Endothelial cell of umbilical vein (primary cell): ENCODE data around the gene DHRS1. TPM values are rescaled to one million over a fixed set of nuclear protein-coding genes. Genes with fewer than 3 reads are reported as not detected.

ENCODE experiments used
- BruUV-seq: library from RNA; stranded (reverse); fragments of 400-500 nt; replicated peaks from 2 replicates; lab custom pipeline; 2021; lab: Mats Ljungman, UMichigan
- CTCF ChIA-PET: fragments of 300-600, 350-600 bp; sonication (Branson Sonifier 250); formaldehyde crosslinking; loops from one replicate; lab custom pipeline; 2021; ENCODE audit warnings: antibody characterized with exemption, inconsistent platforms; lab: Charles Lee
- POLR2A ChIA-PET: fragments of 300-600, 350-600 bp; sonication (Branson Sonifier 250); formaldehyde crosslinking; loops from one replicate; lab custom pipeline; 2021; ENCODE audit warnings: antibody characterized with exemption, inconsistent platforms; lab: Charles Lee
- DNase-seq: peaks from one replicate; pipeline ENCODE4 v3.0.0-alpha.2; 2011; ENCODE audit warnings: low read depth, low spot score
- FAIRE-seq: peaks from 2 replicates; lab custom pipeline; 2011; peaks lifted over from hg19 to GRCh38; lab: Jason Lieb, UNC
- H2AFZ ChIP-seq: 2 replicates; pipeline ENCODE4 v1.6.0; 2012; ENCODE audit warnings: low read depth, low read length, control low read depth, inconsistent platforms
- H3K27ac ChIP-seq: 2 replicates; pipeline ENCODE4 v1.5.1; 2011; ENCODE audit warnings: low read depth, mild to moderate bottlenecking, control low read depth, low read length, moderate library complexity; ENCODE audit not compliant: insufficient read depth
- H3K27me3 ChIP-seq, 2 experiments: 2 replicates each; pipeline versions ENCODE4 v1.6.0 to v1.6.1; 2011; ENCODE audit warnings: low read length in 2 of 2, mixed read lengths in 1 of 2; ENCODE audit not compliant: control insufficient read depth in 2 of 2, insufficient read depth in 2 of 2
- H3K36me3 ChIP-seq, 2 experiments: 2 replicates in 1 of 2; 3 replicates in 1 of 2; pipeline ENCODE4 v1.5.1; 2011; ENCODE audit warnings: low read length in 2 of 2, mild to moderate bottlenecking in 1 of 2, moderate library complexity in 1 of 2; ENCODE audit not compliant: control insufficient read depth in 2 of 2, insufficient read depth in 2 of 2; ENCODE audit errors: extremely low read depth in 1 of 2
- H3K4me1 ChIP-seq: 3 replicates; pipeline ENCODE4 v1.5.1; 2011; ENCODE audit warnings: mild to moderate bottlenecking, low read length; ENCODE audit not compliant: control insufficient read depth, insufficient read depth; ENCODE audit errors: extremely low read depth
- H3K4me2 ChIP-seq: 2 replicates; pipeline ENCODE4 v1.6.1; 2011; ENCODE audit warnings: low read length, control low read depth, mixed read lengths; ENCODE audit not compliant: insufficient read depth
- H3K4me3 ChIP-seq, 3 experiments: fragments of 200-600 bp in 1 of 3; sonication (generic), shearing (Covaris generic) in 1 of 3; replicated peaks in 1 of 3; 2 replicates each; pipeline ENCODE4 v1.5.1; 2011 to 2016; ENCODE audit warnings: control low read depth in 3 of 3, low read length in 3 of 3, mild to moderate bottlenecking in 2 of 3, inconsistent platforms in 1 of 3, low read depth in 1 of 3, moderate library complexity in 1 of 3; ENCODE audit not compliant: insufficient read depth in 1 of 3
- H3K79me2 ChIP-seq: 2 replicates; pipeline ENCODE4 v1.6.0; 2012; ENCODE audit warnings: low read length, inconsistent platforms; ENCODE audit not compliant: control insufficient read depth, insufficient read depth
- H3K9ac ChIP-seq: replicated peaks from 2 replicates; pipeline ENCODE3; 2011; ENCODE audit warnings: low read length, control low read depth; ENCODE audit not compliant: insufficient read depth; ENCODE audit errors: extremely low read depth
- H3K9me1 ChIP-seq: replicated peaks from 3 replicates; pipeline ENCODE4 v1.6.0; 2011; ENCODE audit warnings: mild to moderate bottlenecking, low read length; ENCODE audit not compliant: control insufficient read depth, insufficient read depth; ENCODE audit errors: extremely low read depth
- H3K9me3 ChIP-seq: replicated peaks from 2 replicates; pipeline ENCODE4 v1.5.1; 2012; ENCODE audit warnings: low read length, inconsistent platforms; ENCODE audit not compliant: control insufficient read depth, insufficient read depth
- H4K20me1 ChIP-seq: replicated peaks from 2 replicates; pipeline ENCODE3; 2011; ENCODE audit warnings: mild to moderate bottlenecking, low read length; ENCODE audit not compliant: control insufficient read depth, insufficient read depth; ENCODE audit errors: extremely low read depth
- CTCF ChIP-seq, 2 donors: IDR thresholded peaks; 1 replicate in 1 of 2; 2 replicates in 1 of 2; pipeline ENCODE4 v1.5.1; 2011; ENCODE audit warnings: low read length in 2 of 2, mild to moderate bottlenecking in 2 of 2, moderate library complexity in 2 of 2, control low read depth in 1 of 2, inconsistent platforms in 1 of 2, low read depth in 1 of 2; ENCODE audit not compliant: insufficient read depth in 1 of 2; ENCODE audit errors: extremely low read depth in 1 of 2
- EZH2 ChIP-seq: IDR thresholded peaks from 2 replicates; pipeline ENCODE4 v1.6.1; 2012; ENCODE audit warnings: borderline replicate concordance, low read depth, mild to moderate bottlenecking, moderate library complexity, low read length, inconsistent platforms; ENCODE audit not compliant: severe bottlenecking
- FOS ChIP-seq: IDR thresholded peaks from 2 replicates; pipeline ENCODE4 v1.6.1; 2011; ENCODE audit warnings: mild to moderate bottlenecking, low read length, moderate library complexity, borderline replicate concordance; ENCODE audit not compliant: insufficient read depth
- GATA2 ChIP-seq: IDR thresholded peaks from 2 replicates; pipeline ENCODE4 v1.7.0; 2011; ENCODE audit warnings: low read depth, mild to moderate bottlenecking, moderate library complexity, mixed read lengths, low read length; ENCODE audit not compliant: insufficient read length, insufficient read depth
- JUN ChIP-seq: IDR thresholded peaks from 2 replicates; pipeline ENCODE4 v1.6.1; 2011; ENCODE audit warnings: borderline replicate concordance, low read depth; ENCODE audit not compliant: insufficient read length, insufficient read depth
- MYC ChIP-seq: IDR thresholded peaks from one replicate; pipeline ENCODE4 v1.6.1; 2011; ENCODE audit warnings: mild to moderate bottlenecking, low read depth, low read length
- POLR2A ChIP-seq: IDR thresholded peaks from 2 replicates; pipeline ENCODE4 v1.6.1; 2012; ENCODE audit warnings: low read depth, mild to moderate bottlenecking, control low read depth, low read length
- POLR2AphosphoS5 ChIP-seq: IDR thresholded peaks from 2 replicates; pipeline ENCODE4 v1.6.1; 2012; ENCODE audit warnings: low read depth, mild to moderate bottlenecking, control low read depth, low read length, moderate library complexity; ENCODE audit not compliant: insufficient read depth
- dilution Hi-C: fragments of 300-500 bp; cut with MboI; formaldehyde crosslinking; loops from one replicate; pipeline ENCODE4 v1.15.0; 2019; ENCODE audit warnings: low sequenced_read_pairs; ENCODE audit not compliant: extremely low pct_ligation_motif_present
- intact Hi-C: fragments of 100-400 bp; cut with micrococcal nuclease; formaldehyde crosslinking; loops from one replicate; pipeline ENCODE4 v1.10.0; 2022
- polyA plus RNA-seq, 4 experiments: library from polyadenylated mRNA; depleted of rRNA in 3 of 4; stranded (reverse) in 3 of 4; unstranded in 1 of 4; fragments of >200 nt; gene quantifications; 2 replicates each; pipeline versions ENCODE4 v1.2.1 to v1.2.3, GENCODE V29; 2011 to 2012; ENCODE audit warnings: missing spikeins in 1 of 4
- total RNA-seq: library from RNA; stranded (reverse); gene quantifications from 2 replicates; pipeline ENCODE4 v1.2.3, GENCODE V29; 2021
- TF ChIP-seq, protein P1 (sequence below): IDR thresholded peaks from 2 replicates; pipeline ENCODE4 v1.6.1; 2011; ENCODE audit not compliant: insufficient read depth, insufficient read length

DHRS1 gene
- total and polyA plus RNA-seq, 2 donors (not counting 3 experiments of a cell fraction or from before 2014, with no cell fraction given), result 18.0 to 69.5 TPM

DNA sequence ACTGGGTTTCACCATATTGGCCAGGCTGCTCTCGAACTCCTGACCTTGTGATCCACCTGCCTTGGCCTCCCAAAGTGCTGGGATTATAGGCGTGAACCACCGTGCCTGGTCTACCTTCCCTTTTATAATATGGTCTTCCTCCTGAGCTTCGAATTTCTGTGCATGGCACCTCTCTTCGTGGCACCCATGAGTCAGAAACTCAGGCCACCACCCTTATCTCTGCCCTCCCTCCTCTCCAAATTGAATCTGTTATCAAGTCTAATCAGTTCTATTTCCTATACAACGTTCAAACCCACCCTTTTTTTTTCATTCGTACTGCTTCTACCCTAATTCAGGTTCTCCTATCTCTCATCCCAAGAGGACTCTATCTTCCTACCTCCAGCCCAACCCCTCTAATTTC lies 52.2 kb downstream of the DHRS1 start:
- Histone ChIP-seq H3K36me3 (no peaks in the 10 kb centered on the region), H3K9me3 (no peaks in the 10 kb centered on the region), H3K9ac (no peak overlapping the region), H3K27me3 (no peaks in the 10 kb centered on the region), H3K4me3 (no peak overlapping the region), H3K4me1 (peaks cover 9% of the 10 kb centered on the region), H2AFZ (no peak overlapping the region), H3K27ac (no peak overlapping the region), H3K9me1 (no peaks in the 10 kb centered on the region), H3K79me2 (no peaks in the 10 kb centered on the region), H3K4me2 (no peak overlapping the region), H4K20me1 (no peaks in the 10 kb centered on the region)
- TF ChIP-seq EZH2 (no peak), POLR2AphosphoS5 (no peak)
- no TSS peak for BruUV-seq
- CTCF ChIA-PET, result interaction anchor here (1.7 to 13.0 kb wide), 3 partner anchors 24 to 60 kb away, joined by 7 to 199 read pairs (median 11); partner anchors contain the start of genes CIDEB, DHRS1, NOP9 and RABGGTA
- DNase-seq, result no peak
- intact Hi-C loops (no loop called here), dilution Hi-C loops (no loop called here)
- FAIRE-seq, result no peak
- POLR2A ChIA-PET, result no interaction called here

GRCh38 chr14:24246765-24247212 lies 52.8 kb downstream of the DHRS1 start:
- Histone ChIP-seq H3K27me3 (no peaks in the 10 kb centered on the region), H3K9ac (no peak overlapping the region), H3K27ac (no peak overlapping the region), H2AFZ (no peak overlapping the region), H3K36me3 (no peaks in the 10 kb centered on the region), H3K9me3 (no peaks in the 10 kb centered on the region), H3K4me1 (peaks cover 11% of the 10 kb centered on the region), H3K9me1 (no peaks in the 10 kb centered on the region), H4K20me1 (no peaks in the 10 kb centered on the region), H3K4me2 (no peak overlapping the region), H3K79me2 (peaks cover 1% of the 10 kb centered on the region), H3K4me3 (no peak overlapping the region)
- POLR2A ChIA-PET, result interaction anchor here (0.7 kb wide), 1 partner anchor 22 kb away, joined by 4 read pairs; no protein-coding TSS in a partner anchor
- DNase-seq, result no peak
- no TSS peak for BruUV-seq
- TF ChIP-seq POLR2AphosphoS5, result no peak
- TF ChIP-seq EZH2, result no peak
- no peak for TF ChIP-seq MYC
- TF ChIP-seq JUN, result no peak
- no peak for TF ChIP-seq CTCF (IDR thresholded peaks at IDR 0.05; ENCODE audit: extremely low read depth in 1 of 2, insufficient read depth in 1 of 2, low read depth in 1 of 2, low read length in 2 of 2)
- no peak for TF ChIP-seq POLR2A
- TF ChIP-seq, protein P1, sequence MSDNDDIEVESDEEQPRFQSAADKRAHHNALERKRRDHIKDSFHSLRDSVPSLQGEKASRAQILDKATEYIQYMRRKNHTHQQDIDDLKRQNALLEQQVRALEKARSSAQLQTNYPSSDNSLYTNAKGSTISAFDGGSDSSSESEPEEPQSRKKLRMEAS, result no peak
- no peak for TF ChIP-seq FOS
- TF ChIP-seq GATA2, result no peak
- FAIRE-seq, result no peak
- CTCF ChIA-PET, result interaction anchor here (1.3 to 13.0 kb wide), 4 partner anchors 24 to 61 kb away, joined by 5 to 199 read pairs (median 9); partner anchors contain the start of genes CIDEB, DHRS1, MDP1 and NOP9
- dilution Hi-C loops, result no loop called here
- intact Hi-C loops, result no loop called here
